ENCODE results near the gene NACA. TPM values are rescaled to one million over a fixed set of nuclear protein-coding genes. Genes with fewer than 3 reads are reported as not detected.
"Not testable (repeated sequence)": the region's sequence is repeated elsewhere in the genome, so short reads cannot be mapped to it uniquely, and the experiment has no call there.

Gene NACA
- total RNA-seq, 1 experiment from 2014 or later: 2,128 TPM

DNA sequence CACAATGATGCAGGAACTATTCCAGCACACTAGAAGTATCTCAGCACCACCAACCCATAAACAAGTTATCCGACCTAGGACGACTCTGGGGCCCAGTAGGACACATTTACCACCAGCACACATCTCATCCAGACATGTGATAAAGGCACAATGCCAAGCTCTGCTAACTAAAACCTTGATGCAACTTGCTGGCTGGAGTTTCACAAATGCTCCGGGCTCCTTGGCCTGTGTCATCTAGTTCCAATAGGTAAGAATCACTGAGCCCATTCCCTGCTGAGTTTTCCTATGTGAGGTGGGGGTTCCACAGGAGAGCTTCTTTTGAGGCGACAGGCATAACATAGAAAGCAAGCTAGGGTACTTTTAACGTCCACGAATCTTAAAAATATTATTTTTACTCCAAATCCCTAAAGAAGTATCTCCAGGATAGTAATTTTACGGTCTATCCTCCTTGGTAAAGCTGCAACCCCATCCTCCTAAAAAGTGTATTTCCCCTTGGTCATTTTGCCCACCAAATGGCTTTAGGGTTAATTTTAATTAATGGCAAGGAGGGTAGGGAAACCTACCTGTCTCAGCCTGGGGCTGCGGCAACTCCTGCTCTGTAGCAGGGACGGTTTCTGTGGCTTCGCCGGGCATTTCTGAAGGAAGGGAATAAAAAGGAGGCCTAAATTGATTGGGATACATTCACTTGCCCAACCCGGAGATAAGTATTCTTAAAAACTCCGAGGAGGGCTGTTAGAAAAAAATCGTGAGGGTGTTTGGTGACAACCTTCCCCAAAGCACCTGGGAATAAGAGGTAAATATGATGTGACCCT lies 1.0 kb downstream of the NACA start:
- DNase-seq (ENCODE audit: low read depth): peak; percentile 52

DNA sequence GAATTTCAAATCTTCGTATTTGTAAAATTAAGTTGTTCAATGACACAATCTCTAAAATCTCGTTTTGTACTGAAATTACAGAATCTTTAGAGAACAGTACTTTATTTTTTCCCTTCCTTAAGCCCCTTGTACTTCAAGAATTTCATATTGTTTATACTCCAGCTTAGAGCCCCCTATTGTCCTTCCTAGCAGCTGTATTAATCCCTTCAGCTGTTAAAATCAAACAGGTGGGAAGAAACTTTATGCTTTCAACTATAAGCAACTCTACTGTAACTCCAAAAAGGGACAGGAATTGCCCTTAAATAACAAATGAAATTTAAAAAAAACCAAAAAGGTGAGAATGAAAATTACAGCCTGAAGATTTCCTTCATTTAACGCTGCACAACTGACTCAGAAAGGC lies 1.7 kb downstream of the NACA start:
- no peak for DNase-seq (ENCODE audit: low read depth)

DNA sequence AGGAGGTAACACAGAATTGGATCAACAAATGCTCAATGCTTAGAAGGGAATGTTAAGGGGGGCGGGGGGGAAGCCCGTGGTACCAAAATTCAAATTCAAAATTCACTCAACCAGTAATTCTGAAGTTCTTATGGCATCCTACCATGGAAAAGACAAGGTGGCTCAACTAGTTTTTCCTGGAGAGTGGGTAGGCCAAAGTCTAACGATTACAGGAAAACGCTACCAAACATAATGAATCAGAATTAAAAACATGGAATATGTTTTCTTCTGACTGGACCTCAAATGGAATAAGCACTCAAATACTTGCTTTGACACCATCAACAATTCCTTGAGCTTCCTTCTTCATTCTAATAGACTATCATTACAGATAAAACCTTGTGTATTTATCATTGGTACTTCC lies 2.3 kb downstream of the NACA start:
- no peak for DNase-seq (ENCODE audit: low read depth)

GRCh38 chr12:56721721-56722120 lies 3.4 kb downstream of the NACA start:
- no peak for DNase-seq (ENCODE audit: low read depth)

GRCh38 chr12:56721216-56721615 lies 3.9 kb downstream of the NACA start:
- DNase-seq (ENCODE audit: low read depth): no peak

GRCh38 chr12:56720731-56721151 lies 4.4 kb downstream of the NACA start:
- DNase-seq (ENCODE audit: low read depth): no peak

GRCh38 chr12:56719056-56719455 lies 6.0 kb downstream of the NACA start:
- no peak for DNase-seq (ENCODE audit: low read depth)

- no peak for DNase-seq (ENCODE audit: low read depth)
These were observed 6.5 kb downstream of the NACA start for GRCh38 chr12:56718636-56719035.

GRCh38 chr12:56718149-56718548 lies 7.0 kb downstream of the NACA start:
- no peak for DNase-seq (ENCODE audit: low read depth)

GRCh38 chr12:56716933-56717880 lies 7.9 kb downstream of the NACA start:
- DNase-seq (ENCODE audit: low read depth): no peak

DNA sequence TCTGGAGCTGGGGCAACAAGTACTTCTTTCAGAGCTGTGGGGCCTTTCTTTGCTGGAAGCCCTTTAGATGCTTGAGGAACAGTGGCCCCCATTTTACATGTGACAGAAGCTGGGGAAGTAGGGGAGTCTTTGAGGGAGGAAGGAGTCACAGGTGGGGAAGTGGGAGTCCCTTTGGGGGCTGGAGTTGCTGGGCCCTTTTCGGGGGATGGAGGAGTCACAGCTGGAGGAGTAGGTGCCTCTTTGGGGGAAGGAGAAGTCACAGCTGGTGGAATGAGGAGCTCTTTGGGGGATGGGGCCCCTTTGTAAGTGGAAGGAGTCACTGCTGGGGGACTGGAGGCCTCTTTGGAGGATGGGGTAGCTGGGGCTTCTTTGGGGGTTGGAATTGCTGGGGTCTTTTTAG lies 8.6 kb downstream of the NACA start:
- no peak for DNase-seq (ENCODE audit: low read depth)

DNA sequence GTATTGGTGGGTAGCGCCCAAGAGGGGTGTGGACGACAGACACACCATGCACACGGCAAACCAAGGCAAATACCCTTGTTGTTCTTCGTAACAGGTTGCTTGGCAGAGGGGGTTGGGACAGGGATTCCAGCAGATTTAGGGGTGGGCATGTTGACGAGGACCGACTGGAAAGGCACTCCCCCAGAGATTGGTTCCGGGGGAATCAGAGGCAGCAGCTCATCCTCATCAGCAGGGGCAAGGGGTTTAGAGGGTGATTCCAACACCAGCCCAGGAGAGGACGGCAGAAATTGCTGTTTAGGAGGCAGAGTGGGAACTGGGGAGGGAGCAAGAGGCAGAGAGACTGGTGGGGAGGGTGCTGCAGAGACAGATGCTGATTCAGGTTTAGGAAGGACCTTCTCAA lies 9.3 kb downstream of the NACA start:
- DNase-seq (ENCODE audit: low read depth): no peak

GRCh38 chr12:56714431-56714929 lies 10.6 kb downstream of the NACA start:
- DNase-seq (ENCODE audit: low read depth): no peak

DNA sequence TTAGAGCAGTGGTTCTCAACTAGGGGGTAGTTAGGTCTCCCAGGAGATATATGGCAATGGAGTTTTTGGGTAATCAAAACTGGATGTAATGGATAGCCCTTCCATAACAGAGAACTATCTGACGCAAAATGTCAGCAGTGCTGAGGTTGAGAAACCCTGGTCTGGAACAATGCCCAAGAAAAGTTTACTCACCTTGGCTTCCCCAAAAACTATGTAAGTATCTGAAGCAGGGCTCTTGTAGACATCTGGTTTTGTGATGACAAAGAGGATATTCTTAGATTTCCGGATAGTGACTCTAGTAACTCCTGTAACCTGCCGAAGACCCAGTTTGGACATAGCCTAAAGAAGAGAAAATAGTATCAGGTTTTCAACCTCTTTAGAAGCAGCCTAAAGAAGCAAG lies 11.8 kb downstream of the NACA start:
- no peak for DNase-seq (ENCODE audit: low read depth)

DNA sequence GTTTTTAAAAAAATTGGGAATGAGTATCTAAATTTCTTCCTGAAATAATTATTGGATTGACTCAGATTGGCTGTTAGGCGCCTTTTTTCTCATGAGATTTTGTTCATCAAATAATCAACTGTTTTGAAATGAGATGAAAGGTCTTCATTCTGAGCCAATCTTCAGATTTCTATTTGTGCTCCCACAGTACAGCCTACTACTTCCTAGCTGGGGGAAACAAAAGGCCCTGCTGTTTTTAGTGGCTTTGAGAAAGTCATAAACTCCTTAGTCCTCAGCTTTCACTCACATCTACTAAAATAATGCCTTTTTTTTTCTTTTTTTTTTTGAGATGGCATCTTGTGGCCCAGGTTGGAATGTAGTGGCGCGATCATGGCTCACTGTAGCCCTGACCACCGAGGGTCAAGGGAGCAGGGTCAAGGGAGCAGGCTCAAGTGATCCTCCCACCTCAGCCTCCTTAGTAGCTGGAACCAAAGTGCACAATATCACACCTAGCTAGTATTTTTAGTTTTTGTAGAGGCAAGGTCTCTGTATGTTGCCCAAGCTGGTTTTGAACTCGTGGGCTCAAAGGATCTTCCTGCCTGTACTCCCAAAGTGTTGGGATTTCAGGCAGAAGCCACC lies 15.2 kb downstream of the NACA start:
- no peak for DNase-seq (ENCODE audit: low read depth)

DNA sequence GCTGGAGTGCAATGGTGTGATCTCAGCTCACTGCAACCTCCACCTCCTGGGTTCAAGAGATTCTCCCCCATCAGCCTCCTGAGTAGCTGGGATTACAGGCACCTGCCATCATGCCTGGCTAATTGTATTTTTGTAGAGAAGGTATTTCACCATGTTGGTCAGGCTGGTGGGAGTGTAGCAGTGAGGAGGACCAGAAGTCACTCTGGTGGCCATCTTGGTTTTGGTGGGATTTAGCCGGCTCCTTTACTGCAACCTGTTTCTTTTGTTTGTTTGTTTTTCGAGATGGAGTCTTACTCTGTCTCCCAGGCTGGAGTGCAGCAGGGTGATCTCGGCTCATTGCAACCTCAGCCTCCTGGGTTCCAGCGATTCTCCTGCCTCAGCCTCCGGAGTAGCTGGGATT lies 20.6 kb downstream of the NACA start:
- DNase-seq (ENCODE audit: low read depth): not testable (repeated sequence)

DNA sequence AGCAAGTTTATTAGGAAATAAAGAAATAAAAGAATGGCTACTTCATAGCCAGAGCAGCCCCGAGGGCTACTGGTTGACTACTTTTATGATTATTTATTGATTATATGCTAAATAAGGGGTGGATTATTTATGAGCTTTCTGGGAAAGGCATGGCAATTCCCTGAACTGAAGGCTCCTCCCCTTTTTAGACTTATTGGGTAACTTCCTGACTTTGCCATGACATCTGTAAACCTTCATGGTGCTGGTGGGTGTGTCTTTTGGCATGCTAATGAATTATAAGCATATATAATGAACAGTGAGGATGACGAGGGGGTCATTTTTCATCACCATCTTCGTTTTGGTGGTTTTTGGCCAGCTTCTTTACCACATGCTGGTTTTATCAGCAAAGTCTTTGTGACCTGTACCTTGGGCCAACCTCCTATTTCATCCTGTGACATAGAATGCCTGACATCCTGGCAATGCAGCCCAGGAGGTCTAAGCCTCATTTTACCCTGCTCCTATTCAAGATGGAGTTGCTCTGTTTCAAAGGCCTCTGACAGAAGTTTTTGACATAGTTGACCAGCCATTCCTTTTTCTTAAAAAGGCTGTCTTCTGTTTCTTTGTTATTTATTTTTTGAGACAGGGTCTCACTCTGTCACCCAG lies 26.0 kb downstream of the NACA start:
- no peak for DNase-seq (ENCODE audit: low read depth)

DNA sequence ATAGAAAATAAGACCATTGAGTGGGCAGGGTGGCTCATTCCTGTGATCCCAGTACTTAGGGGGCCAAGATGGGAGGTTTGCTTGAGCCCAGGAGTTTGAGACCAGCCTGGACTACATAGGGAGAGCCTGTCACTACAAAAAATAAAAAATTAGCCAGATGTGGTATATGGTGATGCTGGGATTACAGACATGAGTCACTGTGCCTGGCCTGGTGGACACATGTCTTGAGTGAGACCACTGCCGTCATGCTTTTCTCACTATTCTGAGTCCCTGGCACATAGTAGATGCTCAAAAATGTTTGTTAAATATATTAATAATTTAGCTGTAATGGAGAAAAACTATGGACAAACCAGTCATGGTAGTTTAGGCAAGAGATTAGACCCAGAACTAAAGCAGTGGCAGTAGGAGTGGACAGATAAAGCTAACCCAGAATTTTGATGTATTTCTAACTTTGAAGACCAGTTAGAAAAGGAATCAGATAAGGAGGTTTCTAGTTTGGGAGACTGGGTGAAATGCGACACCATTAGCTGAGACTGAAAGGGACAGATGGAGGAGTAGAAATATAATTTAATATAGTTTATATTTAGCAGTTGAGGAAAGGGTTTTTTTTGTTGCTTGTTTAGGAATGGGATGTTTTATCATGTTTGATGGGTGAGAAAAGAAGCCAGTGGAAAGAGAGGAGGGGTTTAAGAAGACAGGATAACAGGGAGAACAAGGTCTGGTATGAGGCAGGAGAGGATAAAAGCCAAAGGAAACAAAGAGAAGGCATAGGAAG lies 29.6 kb downstream of the NACA start:
- peak; percentile 27 for DNase-seq (ENCODE audit: low read depth)

DNA sequence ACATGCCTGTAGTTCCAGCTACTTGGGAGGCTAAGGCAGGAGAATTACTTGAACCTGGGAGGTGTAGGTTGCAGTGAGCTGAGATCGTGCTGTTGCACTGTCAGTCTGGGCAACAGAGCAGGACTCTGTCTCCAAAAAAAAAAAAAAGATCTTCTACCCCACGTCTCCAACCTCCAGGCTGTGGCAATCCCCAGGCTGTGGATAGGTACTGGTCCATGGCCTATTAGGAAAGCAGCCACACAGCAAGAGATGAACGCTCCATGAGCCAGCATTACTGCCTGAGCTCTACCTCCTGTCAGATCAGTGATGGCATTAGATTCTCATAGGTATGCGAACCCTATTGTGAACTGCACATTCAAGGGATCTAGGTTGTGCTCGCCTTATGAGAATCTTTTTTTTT lies 30.9 kb downstream of the NACA start:
- DNase-seq (ENCODE audit: low read depth): no peak

GRCh38 chr12:56688846-56689109 lies 36.3 kb downstream of the NACA start:
- DNase-seq (ENCODE audit: low read depth): no peak

All from Daoy (cell line).